GM19193 (cell line): ENCODE results near the gene CCDC51.

Experiments used
- POLR2A ChIP-seq: IDR thresholded peaks from 4 replicates; pipeline ENCODE4 v1.6.1; 2011; ENCODE audit not compliant: insufficient read depth, insufficient read length; ENCODE audit errors: extremely low read depth

Gene CCDC51

DNA sequence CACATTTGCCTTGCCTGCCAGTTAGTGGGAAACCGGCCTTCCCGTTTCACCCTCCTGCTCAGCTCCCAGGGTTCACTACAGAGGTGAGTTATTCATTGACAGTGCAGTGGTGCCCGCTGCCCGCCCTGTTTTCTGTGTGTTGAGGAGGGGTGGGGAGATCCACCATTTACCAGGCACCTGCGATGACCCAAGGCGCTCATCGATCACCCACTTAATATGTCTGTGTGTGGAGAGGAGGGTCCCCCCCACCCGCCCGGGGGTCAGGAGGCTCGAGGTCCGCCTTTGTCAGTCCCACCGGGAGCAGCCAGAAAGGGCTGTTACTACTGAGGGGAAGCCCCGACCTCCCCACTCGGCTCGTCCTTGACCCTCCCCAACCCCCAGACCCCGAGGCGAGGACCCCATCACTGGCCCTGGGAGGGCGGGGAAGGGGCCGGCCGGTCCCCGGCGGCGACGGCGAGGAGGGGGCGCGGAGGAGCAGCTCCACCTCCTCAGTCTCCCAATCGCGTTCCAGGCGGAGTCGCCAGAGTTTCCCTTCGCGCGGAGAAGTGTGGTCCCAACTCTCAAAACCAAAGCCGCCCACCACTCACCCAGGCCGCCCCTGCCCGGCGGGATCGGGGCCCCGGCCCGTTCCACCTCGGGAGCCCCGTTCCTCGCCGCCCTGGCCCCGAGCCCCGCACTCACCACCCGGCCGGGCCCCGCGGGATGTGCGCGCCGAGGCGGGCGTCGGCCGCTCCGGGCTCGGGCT, 11.2 kb downstream of the CCDC51 start:
- TF ChIP-seq POLR2A, result no peak

DNA sequence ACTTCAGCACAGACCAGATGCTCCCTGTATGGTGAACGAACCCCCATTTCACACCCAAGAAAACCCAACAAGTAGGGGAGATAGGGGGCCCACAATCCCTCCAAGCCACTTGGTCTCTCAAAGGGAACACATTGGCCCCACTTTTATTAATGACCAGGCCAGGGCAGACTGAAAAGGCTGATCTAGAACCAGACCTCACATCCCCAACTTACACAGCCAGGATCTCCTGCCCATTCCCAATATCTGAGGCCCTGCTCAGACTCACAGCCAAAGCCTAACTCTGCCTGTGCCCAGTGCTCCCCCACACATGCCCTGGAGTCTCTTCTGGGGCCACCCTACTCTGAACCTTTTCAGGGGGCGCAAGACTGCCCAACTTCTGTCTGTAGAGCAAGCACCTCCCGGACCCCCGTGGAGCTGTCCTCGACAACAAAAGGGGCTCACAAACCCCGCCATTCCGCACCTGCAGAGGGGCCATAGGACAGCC, 11.8 kb downstream of the CCDC51 start:
- no peak for TF ChIP-seq POLR2A

DNA sequence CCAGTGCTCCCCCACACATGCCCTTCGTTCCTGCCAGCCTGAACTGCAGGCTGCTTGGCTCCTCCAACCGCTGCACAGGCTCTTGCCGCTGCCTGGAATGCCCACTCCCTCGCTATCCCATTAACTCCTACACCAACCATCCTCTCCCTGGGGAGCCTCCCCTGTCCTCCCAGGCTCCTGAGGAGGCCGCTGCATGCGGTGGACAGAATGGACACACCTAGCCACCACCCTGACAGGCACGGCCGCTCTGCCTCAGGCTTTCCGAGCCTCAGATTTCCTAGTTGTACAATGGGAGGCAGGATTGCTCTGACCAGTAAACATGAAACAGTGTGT, 12.3 kb downstream of the CCDC51 start:
- no peak for TF ChIP-seq POLR2A

DNA sequence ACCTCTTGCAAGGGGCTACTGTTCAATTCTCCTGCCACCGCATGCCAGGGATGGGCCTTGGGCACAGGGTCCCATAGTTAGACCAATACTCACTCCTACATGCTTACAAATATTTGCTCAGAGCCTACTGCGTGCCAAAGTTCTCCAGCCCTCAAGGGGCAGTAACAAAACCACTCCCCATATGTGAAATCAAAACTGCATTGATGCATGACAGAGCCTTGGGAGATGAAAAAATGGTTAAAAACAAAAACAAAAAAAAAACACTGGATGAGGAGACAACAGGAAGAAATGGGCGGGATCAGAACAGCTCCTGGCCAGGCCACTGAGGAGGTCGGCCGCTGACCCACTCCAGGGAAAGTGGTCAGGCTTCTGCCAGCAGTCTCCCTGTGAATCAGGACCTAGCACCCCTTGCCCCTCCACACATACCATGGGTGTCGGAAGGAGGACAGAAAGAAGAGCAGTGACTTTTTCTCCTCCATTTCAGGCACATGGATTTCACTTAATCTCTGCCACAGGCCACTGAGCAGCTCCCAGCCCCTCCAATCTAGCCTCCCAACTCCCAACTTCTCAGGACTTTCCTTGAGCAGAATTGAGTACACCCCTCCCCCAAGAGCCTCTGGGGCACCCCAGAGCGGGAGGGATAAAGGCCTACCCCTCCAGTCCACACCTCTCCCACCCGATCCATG, 12.8 kb downstream of the CCDC51 start:
- TF ChIP-seq POLR2A, result no peak

DNA sequence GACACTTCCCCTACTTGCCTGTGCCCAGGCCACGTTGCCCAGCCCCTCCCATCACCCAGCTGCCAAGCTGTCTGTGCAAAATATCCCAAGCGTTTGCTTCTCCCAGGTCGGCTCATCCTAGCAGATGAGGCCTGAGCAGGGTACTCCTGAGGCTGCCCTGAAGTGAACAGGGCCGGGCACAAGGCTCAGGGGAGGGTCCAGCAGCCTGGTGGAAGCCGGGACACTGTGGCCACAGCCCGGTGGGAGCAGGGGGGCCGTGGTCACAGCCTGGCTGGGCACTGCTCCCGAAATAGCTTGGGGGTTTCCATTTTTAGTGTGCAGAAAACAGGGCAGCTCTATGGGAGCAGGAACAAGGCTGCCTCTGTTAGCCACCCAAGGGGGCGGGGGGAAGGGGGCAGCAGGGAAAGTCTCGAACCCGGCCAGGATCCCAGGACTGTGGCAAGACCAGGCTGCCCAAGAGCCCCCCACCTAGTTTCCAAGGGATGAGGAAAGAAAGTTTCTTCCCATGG, 13.5 kb downstream of the CCDC51 start:
- no peak for TF ChIP-seq POLR2A

DNA sequence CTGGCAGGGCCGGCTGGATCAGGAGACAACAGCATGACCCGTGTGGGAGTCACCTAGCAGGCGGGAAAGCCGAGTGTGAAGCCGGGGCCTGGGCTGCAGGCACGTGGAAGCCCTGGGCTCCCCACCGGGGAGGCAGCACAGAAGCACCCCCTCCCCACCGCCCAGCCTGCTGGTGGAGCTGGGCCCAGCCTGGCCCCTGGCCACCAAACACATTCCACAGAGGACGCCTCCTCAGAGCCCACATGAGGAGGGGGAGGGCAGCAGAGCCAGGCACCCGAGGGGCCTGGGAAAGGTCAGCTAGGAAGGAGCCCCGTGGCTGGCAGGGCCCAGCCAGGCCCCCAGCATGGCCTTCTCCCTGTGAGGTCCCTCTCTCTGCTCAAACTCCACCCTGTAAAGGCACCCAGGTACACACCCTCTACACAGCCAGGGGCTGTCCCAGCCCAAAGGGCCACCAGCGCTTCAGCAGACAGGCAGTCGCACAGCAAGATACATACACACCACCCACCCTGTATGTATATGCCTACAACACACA, 14.6 kb downstream of the CCDC51 start:
- no peak for TF ChIP-seq POLR2A

DNA sequence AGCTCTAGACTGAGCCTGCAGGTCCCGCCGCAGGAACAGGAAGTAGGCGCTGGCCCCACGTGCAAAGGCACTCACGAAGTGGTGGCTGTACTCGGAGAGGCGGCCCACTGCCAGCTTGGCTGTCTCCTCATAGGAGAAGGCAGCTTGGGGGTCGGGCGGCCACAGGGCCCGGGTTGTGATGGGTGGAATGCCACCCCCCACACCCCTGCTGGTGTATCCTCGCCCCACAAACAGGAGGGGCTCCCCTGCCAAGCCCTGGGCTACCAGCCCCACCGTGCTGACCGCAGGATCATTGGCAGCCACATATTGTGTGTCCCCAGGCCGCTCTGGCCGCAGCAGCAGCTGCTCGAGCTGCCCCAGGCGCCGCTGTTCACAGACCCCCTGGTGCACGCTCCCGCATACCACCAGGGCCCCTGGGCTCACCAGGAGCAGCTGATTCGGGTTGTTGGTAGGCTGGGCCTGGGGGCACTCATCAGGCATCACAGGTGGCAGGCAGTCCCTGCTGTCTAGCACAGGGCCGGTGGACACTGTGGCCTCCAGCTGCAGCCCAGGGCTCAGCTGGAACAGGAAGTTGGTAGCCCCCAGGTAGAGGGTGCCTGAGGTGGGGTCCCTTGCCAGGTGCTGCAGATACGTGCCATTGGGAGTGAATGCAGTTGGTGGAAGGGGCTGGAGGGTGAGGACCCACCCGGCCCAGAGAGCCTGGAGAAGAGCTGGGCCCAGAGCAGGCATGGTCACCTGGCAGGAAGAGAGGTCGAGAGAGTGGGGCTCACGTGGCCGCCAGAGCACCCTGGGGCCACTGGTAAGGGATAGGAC, 15.8 kb downstream of the CCDC51 start:
- no peak for TF ChIP-seq POLR2A

DNA sequence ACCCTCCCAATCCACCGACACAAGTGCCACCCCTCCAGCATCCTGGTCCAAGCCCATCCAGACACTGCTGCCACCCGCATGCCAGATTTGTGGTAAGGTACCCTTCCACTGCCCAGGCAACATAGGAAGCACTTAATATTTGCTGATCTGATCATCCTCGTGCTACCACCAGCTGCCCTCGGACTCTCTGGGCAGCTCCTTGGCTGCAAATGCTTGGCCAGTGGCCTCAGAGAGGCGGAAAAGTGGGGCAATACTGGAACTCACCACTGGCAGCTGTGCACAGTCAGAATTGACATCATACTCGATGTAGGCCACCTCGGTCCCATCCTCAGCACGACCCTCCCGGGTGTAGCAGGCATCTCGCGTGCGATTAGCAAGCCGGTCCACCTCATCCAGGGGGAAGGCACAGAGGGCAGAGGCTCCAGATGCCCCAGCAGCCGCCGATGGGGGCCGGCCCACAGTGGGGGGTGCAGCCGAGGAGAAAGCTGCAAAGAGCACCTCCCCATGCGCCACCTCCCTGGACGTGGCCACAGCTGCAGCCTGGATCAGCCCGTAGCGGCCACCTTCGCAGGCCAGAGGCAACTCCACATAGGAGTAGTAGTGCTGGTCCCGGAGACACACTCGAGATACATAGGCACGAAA, 16.6 kb downstream of the CCDC51 start:
- TF ChIP-seq POLR2A, result no peak

DNA sequence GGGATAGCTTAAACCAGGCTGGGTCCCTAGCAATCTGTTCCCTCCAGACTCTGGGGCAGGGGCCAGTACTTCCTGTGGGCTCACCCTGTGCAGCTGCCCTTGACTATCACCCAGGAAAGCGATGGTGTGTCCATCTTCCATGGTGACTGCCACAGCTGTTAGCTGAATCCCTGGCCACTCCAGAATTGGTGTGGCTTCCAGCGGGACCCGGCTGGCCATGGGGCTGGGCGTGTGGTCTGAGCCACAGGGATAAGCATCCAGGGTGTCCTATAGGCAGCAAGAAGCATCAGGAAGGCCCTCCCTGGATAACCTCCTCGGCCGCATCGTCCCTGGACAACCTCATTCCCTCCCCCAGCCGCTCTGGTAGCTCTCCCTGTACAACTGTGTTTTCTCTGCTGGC, 17.2 kb downstream of the CCDC51 start:
- no peak for TF ChIP-seq POLR2A

DNA sequence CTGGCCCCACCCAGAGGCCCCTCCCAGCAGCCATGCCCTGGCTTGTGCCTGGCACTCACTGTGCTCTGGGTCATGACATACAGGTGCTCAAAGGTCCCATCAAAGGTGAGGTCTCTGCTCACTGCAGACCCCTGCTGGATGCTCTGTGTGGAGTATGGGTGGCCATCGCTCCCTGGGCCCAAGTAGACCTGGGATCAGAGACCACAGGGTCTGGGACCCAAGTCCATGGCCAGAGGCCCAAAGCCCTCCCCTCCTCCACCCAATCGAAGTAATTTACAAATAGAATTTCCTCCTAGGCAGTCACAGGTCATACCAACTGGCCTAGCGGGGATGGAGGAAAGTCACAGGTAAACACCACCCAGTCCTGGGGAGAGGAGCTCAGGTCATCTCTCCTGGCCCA, 17.6 kb downstream of the CCDC51 start:
- TF ChIP-seq POLR2A, result no peak

DNA sequence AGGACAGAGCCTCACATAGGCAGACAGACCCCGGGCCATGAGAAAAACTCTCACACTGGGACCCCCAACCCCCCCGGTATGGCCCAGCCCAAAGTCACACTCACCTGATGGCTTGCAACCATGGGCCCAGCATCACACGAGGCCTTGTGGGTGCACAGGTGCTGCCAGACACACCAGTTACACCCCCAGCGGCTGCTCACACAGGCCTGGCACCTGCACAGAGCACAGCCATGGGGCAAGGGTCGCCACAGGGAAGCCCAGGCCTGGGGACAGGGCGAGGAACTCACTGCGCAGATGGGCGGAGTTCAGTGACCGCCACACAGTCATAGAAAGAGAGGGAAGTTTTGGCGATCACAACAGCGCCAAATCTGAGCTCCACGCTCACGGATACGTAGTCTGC, 19.4 kb downstream of the CCDC51 start:
- no peak for TF ChIP-seq POLR2A

DNA sequence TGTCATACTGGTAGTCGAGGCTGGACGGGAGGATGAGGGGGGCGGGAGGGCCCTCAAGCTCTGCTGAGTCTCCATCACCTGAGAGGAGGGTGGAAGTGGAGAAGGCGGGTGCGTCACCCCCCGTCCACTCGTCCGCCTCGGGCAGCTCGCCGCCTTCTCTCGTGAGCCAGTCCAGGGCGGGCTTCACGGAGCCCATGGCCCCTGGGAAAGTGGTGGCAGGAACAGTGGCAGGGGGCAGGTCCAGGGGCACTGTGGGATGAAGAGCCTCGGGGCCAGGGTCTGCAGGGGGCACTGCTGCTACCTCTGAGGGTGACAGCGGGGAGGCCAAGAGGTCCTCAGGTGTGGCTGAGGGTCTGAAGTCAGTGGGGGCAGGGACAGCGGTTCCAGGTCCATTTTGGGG, 20.3 kb downstream of the CCDC51 start:
- no peak for TF ChIP-seq POLR2A

DNA sequence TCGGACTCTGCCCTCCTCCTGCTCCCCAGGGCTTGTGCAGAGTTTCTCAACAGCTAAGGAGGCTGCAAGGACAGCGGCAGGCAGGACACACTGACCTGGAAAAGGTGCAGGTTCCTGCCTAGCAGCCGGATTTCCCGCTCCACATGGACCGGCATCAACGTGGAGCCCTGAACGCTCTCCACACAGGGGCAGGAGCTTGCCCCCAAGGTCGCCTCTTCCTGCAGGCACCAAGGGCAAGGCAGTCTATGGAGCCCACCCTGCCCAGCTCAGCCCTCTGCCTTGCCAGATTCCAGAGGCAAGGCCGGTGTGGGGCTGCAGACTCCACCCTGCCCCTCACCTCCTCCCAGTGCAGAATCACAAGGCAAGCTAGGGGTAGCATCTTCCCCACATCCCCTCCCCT, 20.8 kb downstream of the CCDC51 start:
- TF ChIP-seq POLR2A, result no peak

DNA sequence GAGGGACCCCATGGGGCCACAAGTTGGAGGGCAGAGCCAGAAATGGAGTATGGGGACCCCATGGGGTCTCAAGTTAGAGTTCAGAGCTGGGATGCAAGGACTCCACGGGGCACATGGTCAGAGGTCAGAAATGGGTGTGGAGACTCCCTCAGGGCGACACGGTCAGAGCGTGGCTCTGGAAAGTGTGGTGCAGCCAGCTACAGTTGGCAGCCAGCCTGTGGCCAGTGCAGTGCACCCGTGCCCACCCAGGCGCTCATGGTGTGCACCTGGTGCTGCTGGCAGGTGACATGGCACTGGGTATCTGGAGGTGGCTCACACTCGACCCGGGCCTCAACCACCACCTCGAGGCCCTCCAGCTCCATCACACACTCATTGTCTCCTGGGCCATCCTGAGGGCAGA, 21.3 kb downstream of the CCDC51 start:
- no peak for TF ChIP-seq POLR2A

DNA sequence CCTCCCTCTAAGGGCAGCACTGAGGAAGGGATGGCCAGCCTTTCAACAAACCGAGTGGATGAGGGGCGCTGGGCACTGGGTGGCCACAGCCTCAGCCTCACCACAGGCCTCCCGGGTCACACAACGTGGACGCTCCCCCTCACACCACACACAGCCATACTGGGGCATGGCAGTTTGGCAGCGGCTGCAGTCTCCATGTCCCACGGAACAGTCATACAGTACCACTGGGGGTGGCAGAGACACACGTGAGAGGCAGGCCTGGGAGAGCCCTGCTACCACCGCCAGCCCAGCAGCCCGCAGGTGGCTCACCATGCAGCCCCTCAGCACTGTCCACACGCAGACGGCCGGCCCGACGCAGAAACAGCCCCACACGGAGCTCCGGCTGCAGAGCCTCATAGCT, 21.8 kb downstream of the CCDC51 start:
- TF ChIP-seq POLR2A, result no peak
